ENCODE data around the gene CNTNAP2. TPM values are rescaled to one million over a fixed set of nuclear protein-coding genes. Genes with fewer than 3 reads are reported as not detected.

CNTNAP2 gene
- total RNA-seq, 2 experiments from 2014 or later, result not detected

GRCh38 chr7:147188467-147188866 is 1071.9 kb downstream of the CNTNAP2 start:
- ChIA-PET CTCF (no interaction called here), POLR2A (no interaction called here)
- H3K4me1 Mint-ChIP-seq (ENCODE audit: low read depth), result no peaks in the 10 kb centered on the region
- DNase-seq, result no peak
- H3K36me3 Mint-ChIP-seq, result no peaks in the 10 kb centered on the region
- H3K4me3 Mint-ChIP-seq, result no peak overlapping the region
- no peak overlapping the region for H3K27ac Mint-ChIP-seq
- H3K9me3 Mint-ChIP-seq, result peaks cover 13% of the 10 kb centered on the region
- intact Hi-C loops (cut with micrococcal nuclease), result no loop called here
- H3K27me3 Mint-ChIP-seq, result no peaks in the 10 kb centered on the region

GRCh38 chr7:147193476-147193875 is 1076.9 kb downstream of the CNTNAP2 start:
- no peak overlapping the region for H3K4me3 Mint-ChIP-seq
- intact Hi-C loops (cut with micrococcal nuclease), result no loop called here
- H3K27me3 Mint-ChIP-seq, result no peaks in the 10 kb centered on the region
- no peaks in the 10 kb centered on the region for H3K4me1 Mint-ChIP-seq (ENCODE audit: low read depth)
- H3K27ac Mint-ChIP-seq, result no peak overlapping the region
- ChIA-PET POLR2A (no interaction called here), CTCF (no interaction called here)
- no peaks in the 10 kb centered on the region for H3K36me3 Mint-ChIP-seq
- H3K9me3 Mint-ChIP-seq, result peaks cover 24% of the 10 kb centered on the region
- no peak for DNase-seq

GRCh38 chr7:147196481-147196880 is 1079.9 kb downstream of the CNTNAP2 start:
- Mint-ChIP-seq H3K27me3 (no peaks in the 10 kb centered on the region), H3K9me3 (peaks cover 27% of the 10 kb centered on the region), H3K4me1 (ENCODE audit: low read depth) (no peaks in the 10 kb centered on the region), H3K4me3 (no peak overlapping the region), H3K36me3 (no peaks in the 10 kb centered on the region), H3K27ac (no peak overlapping the region)
- intact Hi-C loops (cut with micrococcal nuclease), result no loop called here
- POLR2A ChIA-PET, result no interaction called here
- CTCF ChIA-PET, result no interaction called here
- DNase-seq, result no peak

- Mint-ChIP-seq H3K9me3 (peaks cover 29% of the 10 kb centered on the region), H3K27me3 (no peaks in the 10 kb centered on the region), H3K36me3 (no peaks in the 10 kb centered on the region), H3K4me1 (ENCODE audit: low read depth) (no peaks in the 10 kb centered on the region), H3K4me3 (no peak overlapping the region), H3K27ac (no peak overlapping the region)
- intact Hi-C loops (cut with micrococcal nuclease), result no loop called here
- no peak for DNase-seq
- POLR2A ChIA-PET, result no interaction called here
- CTCF ChIA-PET, result no interaction called here
Measured at GRCh38 chr7:147197006-147197405, 1080.4 kb downstream of the CNTNAP2 start.

- Mint-ChIP-seq H3K36me3 (no peaks in the 10 kb centered on the region), H3K27ac (no peak overlapping the region), H3K4me3 (no peak overlapping the region), H3K4me1 (ENCODE audit: low read depth) (no peaks in the 10 kb centered on the region), H3K9me3 (peaks cover 21% of the 10 kb centered on the region), H3K27me3 (no peaks in the 10 kb centered on the region)
- intact Hi-C loops (cut with micrococcal nuclease), result no loop called here
- no peak for DNase-seq
- ChIA-PET CTCF (no interaction called here), POLR2A (no interaction called here)
Measured at GRCh38 chr7:147199868-147200267, 1083.3 kb downstream of the CNTNAP2 start.

GRCh38 chr7:147207988-147208387 is 1091.4 kb downstream of the CNTNAP2 start:
- Mint-ChIP-seq H3K4me3 (no peak overlapping the region), H3K27me3 (no peaks in the 10 kb centered on the region), H3K9me3 (peaks cover 10% of the 10 kb centered on the region), H3K4me1 (ENCODE audit: low read depth) (no peaks in the 10 kb centered on the region), H3K36me3 (no peaks in the 10 kb centered on the region), H3K27ac (no peak overlapping the region)
- CTCF ChIA-PET, result no interaction called here
- DNase-seq, result no peak
- intact Hi-C loops (cut with micrococcal nuclease), result no loop called here
- POLR2A ChIA-PET, result no interaction called here

- H3K27ac Mint-ChIP-seq, result no peak overlapping the region
- POLR2A ChIA-PET, result no interaction called here
- DNase-seq, result no peak
- H3K9me3 Mint-ChIP-seq, result peaks cover 26% of the 10 kb centered on the region
- intact Hi-C loops (cut with micrococcal nuclease), result no loop called here
- no peaks in the 10 kb centered on the region for H3K27me3 Mint-ChIP-seq
- CTCF ChIA-PET, result no interaction called here
- H3K4me1 Mint-ChIP-seq (ENCODE audit: low read depth), result no peaks in the 10 kb centered on the region
- no peaks in the 10 kb centered on the region for H3K36me3 Mint-ChIP-seq
- H3K4me3 Mint-ChIP-seq, result no peak overlapping the region
Measured at GRCh38 chr7:147231275-147231674, 1114.7 kb downstream of the CNTNAP2 start.

GRCh38 chr7:147235645-147236382 is 1119.2 kb downstream of the CNTNAP2 start:
- Mint-ChIP-seq H3K4me3 (no peak overlapping the region), H3K9me3 (peaks cover 18% of the 10 kb centered on the region), H3K27ac (no peak overlapping the region), H3K36me3 (no peaks in the 10 kb centered on the region), H3K27me3 (no peaks in the 10 kb centered on the region), H3K4me1 (ENCODE audit: low read depth) (no peaks in the 10 kb centered on the region)
- ChIA-PET POLR2A (no interaction called here), CTCF (no interaction called here)
- no peak for DNase-seq
- intact Hi-C loops (cut with micrococcal nuclease), result no loop called here

GRCh38 chr7:147240468-147240867 is 1123.9 kb downstream of the CNTNAP2 start:
- no peaks in the 10 kb centered on the region for H3K27me3 Mint-ChIP-seq
- intact Hi-C loops (cut with micrococcal nuclease), result no loop called here

GRCh38 chr7:147245274-147245673 is 1128.7 kb downstream of the CNTNAP2 start:
- Mint-ChIP-seq H3K4me3 (no peak overlapping the region), H3K4me1 (ENCODE audit: low read depth) (no peaks in the 10 kb centered on the region), H3K36me3 (no peaks in the 10 kb centered on the region), H3K27ac (no peak overlapping the region), H3K27me3 (no peaks in the 10 kb centered on the region), H3K9me3 (no peaks in the 10 kb centered on the region)
- intact Hi-C loops (cut with micrococcal nuclease), result no loop called here
- peak; percentile 13 for DNase-seq
- ChIA-PET CTCF (interaction anchor here (1.1 kb wide), 1 partner anchor 1015 kb away, joined by 3 read pairs; no protein-coding TSS in a partner anchor), POLR2A (no interaction called here)

More at GRCh38 chr7:147240468-147240867, 1123.9 kb downstream of the CNTNAP2 start:
- H3K36me3 Mint-ChIP-seq, result no peaks in the 10 kb centered on the region
- H3K4me1 Mint-ChIP-seq (ENCODE audit: low read depth), result no peaks in the 10 kb centered on the region
- H3K4me3 Mint-ChIP-seq, result no peak overlapping the region
- peaks cover 11% of the 10 kb centered on the region for H3K9me3 Mint-ChIP-seq
- POLR2A ChIA-PET, result no interaction called here
- CTCF ChIA-PET, result no interaction called here
- no peak for DNase-seq
- H3K27ac Mint-ChIP-seq, result no peak overlapping the region

- Mint-ChIP-seq H3K27ac (no peak overlapping the region), H3K9me3 (peaks cover 5% of the 10 kb centered on the region), H3K4me3 (no peak overlapping the region), H3K4me1 (ENCODE audit: low read depth) (no peaks in the 10 kb centered on the region), H3K27me3 (no peaks in the 10 kb centered on the region), H3K36me3 (no peaks in the 10 kb centered on the region)
- no peak for DNase-seq
- CTCF ChIA-PET, result no interaction called here
- POLR2A ChIA-PET, result no interaction called here
- intact Hi-C loops (cut with micrococcal nuclease), result no loop called here
Measured at GRCh38 chr7:147249956-147250355, 1133.4 kb downstream of the CNTNAP2 start.

GRCh38 chr7:147251751-147252325 is 1135.2 kb downstream of the CNTNAP2 start:
- H3K27me3 Mint-ChIP-seq, result no peaks in the 10 kb centered on the region
- no peaks in the 10 kb centered on the region for H3K36me3 Mint-ChIP-seq
- H3K4me3 Mint-ChIP-seq, result no peak overlapping the region
- H3K27ac Mint-ChIP-seq, result no peak overlapping the region
- POLR2A ChIA-PET, result no interaction called here
- CTCF ChIA-PET, result no interaction called here
- peaks cover 5% of the 10 kb centered on the region for H3K9me3 Mint-ChIP-seq
- intact Hi-C loops (cut with micrococcal nuclease), result no loop called here
- H3K4me1 Mint-ChIP-seq (ENCODE audit: low read depth), result no peaks in the 10 kb centered on the region
- DNase-seq, result no peak

GRCh38 chr7:147261693-147262092 is 1145.1 kb downstream of the CNTNAP2 start:
- H3K4me1 Mint-ChIP-seq (ENCODE audit: low read depth), result no peaks in the 10 kb centered on the region

More at GRCh38 chr7:147261693-147262092, 1145.1 kb downstream of the CNTNAP2 start:
- intact Hi-C loops (cut with micrococcal nuclease), result no loop called here
- Mint-ChIP-seq H3K36me3 (no peaks in the 10 kb centered on the region), H3K27ac (no peak overlapping the region), H3K4me3 (no peak overlapping the region), H3K9me3 (peaks cover 2% of the 10 kb centered on the region), H3K27me3 (no peaks in the 10 kb centered on the region)
- no peak for DNase-seq
- POLR2A ChIA-PET, result no interaction called here
- CTCF ChIA-PET, result no interaction called here
